Activated B cell treated with CpG ODN at 0.5 μM for 24 hours (primary cell): ENCODE data around the gene TOP2B. TPM values are rescaled to one million over a fixed set of nuclear protein-coding genes. Genes with fewer than 3 reads are reported as not detected.

Experiments used
- ATAC-seq: fragments of 200-7000 bp; cut with Tn5 transposase; one replicate; pipeline ENCODE4 v1.10.0; 2021; ENCODE audit warnings: low read depth, mild to moderate bottlenecking, moderate library complexity
- CTCF ChIA-PET: fragments of 350-600 bp; sonication (Branson Sonifier 250); formaldehyde crosslinking; loops from one replicate; lab custom pipeline; 2021; ENCODE audit warnings: antibody characterized with exemption; lab: Charles Lee
- POLR2A ChIA-PET: fragments of 350-600 bp; sonication (Branson Sonifier 250); formaldehyde crosslinking; loops from one replicate; lab custom pipeline; 2021; ENCODE audit warnings: antibody characterized with exemption; lab: Charles Lee
- DNase-seq: peaks from one replicate; pipeline ENCODE4 v3.0.0; 2022
- H3K27ac Mint-ChIP-seq: one replicate; pipeline ENCODE4 v1.8.0; 2020; ENCODE audit warnings: mixed read lengths
- H3K27me3 Mint-ChIP-seq: one replicate; pipeline ENCODE4 v1.8.0; 2021; ENCODE audit warnings: mixed read lengths
- H3K36me3 Mint-ChIP-seq: one replicate; pipeline ENCODE4 v1.8.0; 2021; ENCODE audit warnings: low read depth, mixed read lengths
- H3K4me1 Mint-ChIP-seq: one replicate; pipeline ENCODE4 v1.8.0; 2021; ENCODE audit warnings: mixed read lengths
- H3K4me3 Mint-ChIP-seq: one replicate; pipeline ENCODE4 v1.8.0; 2020; ENCODE audit warnings: mild to moderate bottlenecking, mixed read lengths
- H3K9me3 Mint-ChIP-seq: one replicate; pipeline ENCODE4 v1.8.0; 2020; ENCODE audit warnings: mixed read lengths
- CTCF ChIP-seq: fragments of 200-600 bp; IDR thresholded peaks from one replicate; pipeline ENCODE4 v1.8.0; 2022; ENCODE audit warnings: antibody characterized with exemption, mild to moderate bottlenecking
- intact Hi-C: fragments of 100-400 bp; cut with micrococcal nuclease; formaldehyde crosslinking; loops from one replicate; pipeline ENCODE4 v1.15.1; 2024
- total RNA-seq: library from RNA; stranded (reverse); gene quantifications from 2 replicates; pipeline ENCODE4 v1.2.3, GENCODE V29; 2022

TOP2B gene
- total RNA-seq, 1 donor from 2014 or later = 117 TPM

GRCh38 chr3:25663347-25663868, 1.3 kb downstream of the TOP2B start:
- no peak for ATAC-seq
- ChIA-PET CTCF (no interaction called here), POLR2A (interaction anchor here (0.5 to 1.7 kb wide), 6 partner anchors 9 to 120 kb away, joined by 3 to 15 read pairs (median 3); partner anchors contain the start of gene NGLY1)

GRCh38 chr3:25662736-25663320, 1.9 kb downstream of the TOP2B start:
- ChIA-PET POLR2A (interaction anchor here (1.6 to 1.7 kb wide), 2 partner anchors 15 to 121 kb away, joined by 5 to 15 read pairs; partner anchors contain the start of gene NGLY1), CTCF (interaction anchor here (2.0 kb wide), 1 partner anchor 14 kb away, joined by 14 read pairs; no protein-coding TSS in a partner anchor)
- H3K9me3 Mint-ChIP-seq = no peaks in the 10 kb centered on the region
- peak overlapping the region; percentile 93 for H3K4me3 Mint-ChIP-seq
- peaks cover 12% of the 10 kb centered on the region for H3K36me3 Mint-ChIP-seq
- TF ChIP-seq CTCF = no peak
- DNase-seq (no peak), ATAC-seq (no peak)
- H3K27ac Mint-ChIP-seq = peak overlapping the region; percentile 97
- peaks cover 67% of the 10 kb centered on the region for H3K4me1 Mint-ChIP-seq
- intact Hi-C loops = loop anchor here (1.0 to 10.0 kb wide), 5 partner anchors 9 to 1718 kb away; partner anchors contain the start of gene NR1D2
- no peaks in the 10 kb centered on the region for H3K27me3 Mint-ChIP-seq

More at GRCh38 chr3:25663347-25663868, 1.3 kb downstream of the TOP2B start:
- Mint-ChIP-seq H3K4me3 (peak overlapping the region; percentile 93), H3K4me1 (peaks cover 66% of the 10 kb centered on the region), H3K36me3 (peaks cover 12% of the 10 kb centered on the region), H3K27me3 (no peaks in the 10 kb centered on the region), H3K27ac (peak overlapping the region; percentile 97), H3K9me3 (no peaks in the 10 kb centered on the region)
- intact Hi-C loops = loop anchor here (1.0 to 10.0 kb wide), 5 partner anchors 9 to 1719 kb away; partner anchors contain the start of gene NR1D2
- no peak for DNase-seq
- no peak for TF ChIP-seq CTCF

GRCh38 chr3:25661694-25662437, 2.8 kb downstream of the TOP2B start:
- TF ChIP-seq CTCF = no peak
- no peaks in the 10 kb centered on the region for H3K9me3 Mint-ChIP-seq
- ChIA-PET POLR2A (interaction anchor here (0.7 to 1.8 kb wide), 4 partner anchors 120 to 195 kb away, joined by 3 to 8 read pairs (median 3); partner anchors contain the start of genes NGLY1 and OXSM), CTCF (interaction anchor here (0.7 to 2.7 kb wide), 7 partner anchors 13 to 198 kb away, joined by 3 to 17 read pairs (median 5); no protein-coding TSS in a partner anchor)
- no peaks in the 10 kb centered on the region for H3K27me3 Mint-ChIP-seq
- DNase-seq (no peak), ATAC-seq (no peak)
- H3K27ac Mint-ChIP-seq = peak overlapping the region; percentile 47
- H3K4me1 Mint-ChIP-seq = peaks cover 75% of the 10 kb centered on the region
- H3K4me3 Mint-ChIP-seq = peak overlapping the region; percentile 55
- intact Hi-C loops = loop anchor here (1.0 to 10.0 kb wide), 4 partner anchors 60 to 1717 kb away; partner anchors contain the start of gene NR1D2
- H3K36me3 Mint-ChIP-seq = peaks cover 15% of the 10 kb centered on the region

GRCh38 chr3:25658836-25659235, 5.9 kb downstream of the TOP2B start:
- H3K4me1 Mint-ChIP-seq = peaks cover 85% of the 10 kb centered on the region
- POLR2A ChIA-PET = no interaction called here
- DNase-seq (no peak), ATAC-seq (no peak)
- no peaks in the 10 kb centered on the region for H3K9me3 Mint-ChIP-seq
- H3K27me3 Mint-ChIP-seq = no peaks in the 10 kb centered on the region
- H3K4me3 Mint-ChIP-seq = no peak overlapping the region
- intact Hi-C loops = no loop called here
- TF ChIP-seq CTCF = no peak
- CTCF ChIA-PET = interaction anchor here (1.9 kb wide), 1 partner anchor 11 kb away, joined by 13 read pairs; no protein-coding TSS in a partner anchor
- peaks cover 13% of the 10 kb centered on the region for H3K36me3 Mint-ChIP-seq
- no peak overlapping the region for H3K27ac Mint-ChIP-seq
